Prostate gland (tissue), 2 donors: ENCODE results near the gene ADPRS. TPM values are rescaled to one million over a fixed set of nuclear protein-coding genes. Genes with fewer than 3 reads are reported as not detected.

Experiments used
- DNase-seq: peaks from one replicate; pipeline ENCODE4 v3.0.0-alpha.2; 2019; ENCODE audit warnings: low spot score
- H3K27ac ChIP-seq, 2 donors: fragments of 200-600 bp; sonication (generic); 2 replicates each; pipeline ENCODE4 v1.5.1; 2017 to 2019
- H3K27me3 ChIP-seq: fragments of 200-600 bp; sonication (generic); replicated peaks from 2 replicates; pipeline ENCODE4 v1.5.1; 2019; ENCODE audit not compliant: insufficient read depth
- H3K36me3 ChIP-seq, 2 donors: fragments of 200-600 bp; sonication (generic); 1 replicate in 1 of 2; 2 replicates in 1 of 2; pipeline versions ENCODE4 v1.5.1 to v1.8.1; 2017 to 2019
- H3K4me1 ChIP-seq: fragments of 200-600 bp; sonication (generic); replicated peaks from 2 replicates; pipeline ENCODE4 v1.5.1; 2019
- H3K4me3 ChIP-seq, 2 donors: fragments of 200-600 bp; sonication (generic); 2 replicates each; pipeline ENCODE4 v1.5.1; 2017 to 2019
- H3K9me3 ChIP-seq: fragments of 200-600 bp; sonication (generic); 2 replicates; pipeline ENCODE4 v1.5.1; 2017
- CTCF ChIP-seq, 4 experiments: fragments of 200-600 bp in 2 of 4; fragments of 450-650 bp in 2 of 4; sonication (generic) in 2 of 4; IDR thresholded peaks; 1 replicate in 3 of 4; 2 replicates in 1 of 4; pipeline ENCODE4 v1.5.1; 2016 to 2019; ENCODE audit warnings: antibody characterized with exemption in 4 of 4, mild to moderate bottlenecking in 2 of 4, moderate library complexity in 2 of 4
- POLR2A ChIP-seq: fragments of 450-650 bp; IDR thresholded peaks from one replicate; pipeline ENCODE4 v1.6.1; 2016; ENCODE audit warnings: antibody characterized with exemption, mild to moderate bottlenecking
- POLR2AphosphoS5 ChIP-seq: sonication (generic); formaldehyde crosslinking; IDR thresholded peaks from one replicate; pipeline ENCODE4 v1.6.1; 2017; ENCODE audit warnings: antibody characterized with exemption
- WGBS: methylation state at CpG from one replicate; pipeline ENCODE4 v1.1.5; 2018; 5-methylcytosine and 5-hydroxymethylcytosine counted together
- intact Hi-C: fragments of 100-400 bp; cut with DNase I; formaldehyde crosslinking; loops from one replicate; pipeline ENCODE4 v1.14.2; 2022
- total RNA-seq, 2 donors: library from RNA; depleted of rRNA; stranded (reverse); fragments of >200 nt; gene quantifications; one replicate each; pipeline ENCODE4 v1.1.0, GENCODE V29; 2016

ADPRS gene
- total RNA-seq, 2 donors from 2014 or later: 50.7 to 70.0 TPM

GRCh38 chr1:36084497-36085115 is 4.1 kb upstream of the ADPRS start:
- Histone ChIP-seq H3K27me3 (no peaks in the 10 kb centered on the region), H3K9me3 (no peaks in the 10 kb centered on the region), H3K4me1 (peaks cover 9% of the 10 kb centered on the region), H3K4me3 (peak overlapping the region; percentile 36 to 47), H3K36me3 (no peaks in the 10 kb centered on the region), H3K27ac (peak overlapping the region; percentile 9 to 12)
- no peak for DNase-seq
- 41% methylated on average over 19 of the region's 19 CpGs for WGBS
- intact Hi-C loops: loop anchor here (5.0 kb wide), 1 partner anchor 202 kb away; the partner anchor contains the start of gene AGO1
- TF ChIP-seq POLR2A (no peak), CTCF (IDR thresholded peaks at IDR 0.05) (no peak), POLR2AphosphoS5 (no peak)

- H3K9me3 ChIP-seq: no peaks in the 10 kb centered on the region
- no peak for TF ChIP-seq POLR2AphosphoS5
- TF ChIP-seq CTCF (IDR thresholded peaks at IDR 0.05): no peak
- TF ChIP-seq POLR2A: no peak
- H3K4me1 ChIP-seq: peaks cover 13% of the 10 kb centered on the region
- intact Hi-C loops: loop anchor here (5.0 kb wide), 1 partner anchor 203 kb away; the partner anchor contains the start of gene AGO1
- DNase-seq: no peak
- H3K27ac ChIP-seq: no peak overlapping the region
- 82% methylated on average over 9 of the region's 9 CpGs for WGBS
- no peak overlapping the region for H3K4me3 ChIP-seq
- no peaks in the 10 kb centered on the region for H3K36me3 ChIP-seq
- H3K27me3 ChIP-seq: no peaks in the 10 kb centered on the region
These were observed 3.6 kb upstream of the ADPRS start for GRCh38 chr1:36085126-36085525.

- no peak for DNase-seq
- intact Hi-C loops: loop anchor here (5.0 kb wide), 1 partner anchor 204 kb away; the partner anchor contains the start of gene AGO1
- no peaks in the 10 kb centered on the region for H3K9me3 ChIP-seq
These were observed 2.8 kb upstream of the ADPRS start for GRCh38 chr1:36085686-36086526.

GRCh38 chr1:36086529-36087232 is 2.0 kb upstream of the ADPRS start:
- Histone ChIP-seq H3K27ac (no peak overlapping the region), H3K27me3 (no peaks in the 10 kb centered on the region), H3K9me3 (no peaks in the 10 kb centered on the region), H3K4me1 (peaks cover 13% of the 10 kb centered on the region), H3K36me3 (peaks cover 0 to 2% of the 10 kb centered on the region in 2 donors), H3K4me3 (no peak overlapping the region)
- intact Hi-C loops: loop anchor here (5.0 kb wide), 1 partner anchor 204 kb away; the partner anchor contains the start of gene AGO1
- 86% methylated on average over 12 of the region's 12 CpGs for WGBS
- no peak for DNase-seq
- no peak for TF ChIP-seq POLR2AphosphoS5
- TF ChIP-seq CTCF (IDR thresholded peaks at IDR 0.05): no peak
- no peak for TF ChIP-seq POLR2A

More at GRCh38 chr1:36085686-36086526, 2.8 kb upstream of the ADPRS start:
- Histone ChIP-seq H3K27me3 (no peaks in the 10 kb centered on the region), H3K36me3 (no peaks in the 10 kb centered on the region), H3K4me1 (peaks cover 13% of the 10 kb centered on the region), H3K4me3 (no peak overlapping the region), H3K27ac (no peak overlapping the region)
- no peak for TF ChIP-seq POLR2AphosphoS5
- TF ChIP-seq CTCF (IDR thresholded peaks at IDR 0.05): no peak
- 95% methylated on average over 29 of the region's 29 CpGs for WGBS
